Stomach (tissue), 9 donors: Measurements from ENCODE around the gene TMEM59L. TPM values are rescaled to one million over a fixed set of nuclear protein-coding genes. Genes with fewer than 3 reads are reported as not detected.

Experiments used
- DNase-seq, 2 donors: peaks; one replicate each; pipeline versions ENCODE4 v3.0.0 to v3.0.0-alpha.2; 2013 to 2019
- H3K27ac ChIP-seq, 5 donors: fragments of 200-600 bp in 4 of 5; sonication (generic) in 4 of 5; one replicate each; pipeline ENCODE4 v1.5.1; 2013 to 2019; ENCODE audit warnings: mild to moderate bottlenecking in 1 of 5, moderate library complexity in 1 of 5
- H3K27me3 ChIP-seq, 3 donors: fragments of 200-600 bp; sonication (generic); one replicate each; pipeline ENCODE4 v1.5.1; 2017 to 2019; ENCODE audit warnings: mixed run types in 1 of 3
- H3K36me3 ChIP-seq, 4 donors: fragments of 200-600 bp; sonication (generic); 1 replicate in 3 of 4; 2 replicates in 1 of 4; pipeline ENCODE4 v1.5.1; 2016 to 2019
- H3K4me1 ChIP-seq, 4 donors: fragments of 200-600 bp; sonication (generic); one replicate each; pipeline ENCODE4 v1.5.1; 2016 to 2019
- H3K4me3 ChIP-seq, 4 donors: fragments of 200-600 bp; sonication (generic) in 3 of 4; one replicate each; pipeline ENCODE4 v1.5.1; 2016 to 2019; ENCODE audit warnings: mild to moderate bottlenecking in 1 of 4
- H3K9me3 ChIP-seq, 4 donors: fragments of 200-600 bp; sonication (generic); one replicate each; pipeline ENCODE4 v1.5.1; 2016 to 2019
- EP300 ChIP-seq: sonication (generic); formaldehyde crosslinking; IDR thresholded peaks from one replicate; pipeline ENCODE4 v1.6.1; 2017; ENCODE audit warnings: antibody characterized with exemption
- POLR2A ChIP-seq, 4 donors: fragments of 450-650 bp; IDR thresholded peaks; one replicate each; pipeline ENCODE4 v1.6.1; 2016; ENCODE audit warnings: antibody characterized with exemption in 4 of 4, control low read depth in 2 of 4, mild to moderate bottlenecking in 1 of 4, moderate library complexity in 1 of 4
- POLR2AphosphoS5 ChIP-seq, 3 donors: sonication (generic); formaldehyde crosslinking; IDR thresholded peaks; one replicate each; pipeline ENCODE4 v1.6.1; 2016; ENCODE audit warnings: antibody characterized with exemption in 3 of 3
- WGBS, 5 donors: extraction: QIAGEN DNeasy Blood & Tissue Kit in 3 of 5; methylation state at CpG; one replicate each; pipeline versions ENCODE4 v1.1.5 to v1.1.7; 2013 to 2018; 5-methylcytosine and 5-hydroxymethylcytosine counted together
- intact Hi-C: fragments of 100-400 bp; cut with DNase I; formaldehyde crosslinking; loops from one replicate; pipeline ENCODE4 v1.15.1; 2023; ENCODE audit warnings: low total_unique reads
- polyA plus RNA-seq, 3 donors: library from polyadenylated mRNA; stranded (reverse); fragments of 200-250 nt; gene quantifications; one replicate each; pipeline ENCODE4 v1.2.3, GENCODE V29; 2013
- total RNA-seq, 5 donors: library from RNA; depleted of rRNA; stranded (reverse); fragments of >200 nt; gene quantifications; one replicate each; pipeline versions ENCODE4 v1.1.0 to v1.2.3, GENCODE V29; 2014 to 2016
- TF ChIP-seq, protein P1 (sequence below), 7 experiments: fragments of 450-650 bp in 4 of 7; fragments of 200-600 bp in 3 of 7; sonication (generic) in 3 of 7; IDR thresholded peaks; one replicate each; pipeline ENCODE4 v1.5.1; 2016 to 2019; ENCODE audit warnings: antibody characterized with exemption in 7 of 7, control low read depth in 2 of 7, mild to moderate bottlenecking in 1 of 7
- donor health status: healthy with polysubstance abuse.
- donor health status: Bipolar disorder and iron deficiency.
- donor health status: healthy.

The TMEM59L gene
- total and polyA plus RNA-seq, 8 donors, result 0.25 to 4.7 (median 2.8) TPM; not detected in 4

DNA sequence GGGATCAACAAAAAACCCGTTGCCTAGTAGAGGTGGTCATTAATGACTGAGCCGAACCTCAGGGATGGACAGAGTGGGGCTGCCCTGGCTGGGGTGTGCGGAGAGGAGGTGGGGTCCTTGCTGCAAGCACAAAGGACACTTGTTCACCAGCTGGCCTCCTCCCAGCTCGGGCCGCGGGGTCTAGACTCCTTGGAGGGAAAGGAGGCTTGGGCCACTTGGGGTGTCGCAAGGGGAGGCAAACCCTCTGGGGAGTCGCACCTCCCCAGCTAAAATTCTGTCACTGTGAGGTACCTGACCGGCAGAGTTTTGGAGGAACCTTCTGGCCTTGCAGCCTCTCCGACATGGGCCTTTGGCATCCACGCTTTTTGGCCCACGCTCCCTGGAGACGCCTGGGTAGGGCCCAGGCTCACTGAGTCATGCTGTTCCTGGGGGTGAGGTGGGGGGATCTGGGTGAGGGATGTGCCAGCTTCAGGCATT is 32.4 kb downstream of the TMEM59L start:
- Histone ChIP-seq H3K27me3 (no peaks in the 10 kb centered on the region), H3K4me3 (peak overlapping the region in 1 of 4 donors; percentile 1), H3K27ac (peak overlapping the region in 3 of 5 donors; percentile 7 to 49 (median 37)), H3K36me3 (peaks cover 0 to 3% (median 0%) of the 10 kb centered on the region in 4 donors), H3K9me3 (no peaks in the 10 kb centered on the region), H3K4me1 (peaks cover 23 to 50% (median 32%) of the 10 kb centered on the region in 4 donors)
- no peak for DNase-seq
- WGBS, 5 donors, result 71 to 89% (median 79%) methylated on average over 8 to 13 of the region's 13 CpGs
- TF ChIP-seq POLR2AphosphoS5 (IDR thresholded peaks at IDR 0.05) (no peak), EP300 (no peak)
- intact Hi-C loops, result no loop called here

DNA sequence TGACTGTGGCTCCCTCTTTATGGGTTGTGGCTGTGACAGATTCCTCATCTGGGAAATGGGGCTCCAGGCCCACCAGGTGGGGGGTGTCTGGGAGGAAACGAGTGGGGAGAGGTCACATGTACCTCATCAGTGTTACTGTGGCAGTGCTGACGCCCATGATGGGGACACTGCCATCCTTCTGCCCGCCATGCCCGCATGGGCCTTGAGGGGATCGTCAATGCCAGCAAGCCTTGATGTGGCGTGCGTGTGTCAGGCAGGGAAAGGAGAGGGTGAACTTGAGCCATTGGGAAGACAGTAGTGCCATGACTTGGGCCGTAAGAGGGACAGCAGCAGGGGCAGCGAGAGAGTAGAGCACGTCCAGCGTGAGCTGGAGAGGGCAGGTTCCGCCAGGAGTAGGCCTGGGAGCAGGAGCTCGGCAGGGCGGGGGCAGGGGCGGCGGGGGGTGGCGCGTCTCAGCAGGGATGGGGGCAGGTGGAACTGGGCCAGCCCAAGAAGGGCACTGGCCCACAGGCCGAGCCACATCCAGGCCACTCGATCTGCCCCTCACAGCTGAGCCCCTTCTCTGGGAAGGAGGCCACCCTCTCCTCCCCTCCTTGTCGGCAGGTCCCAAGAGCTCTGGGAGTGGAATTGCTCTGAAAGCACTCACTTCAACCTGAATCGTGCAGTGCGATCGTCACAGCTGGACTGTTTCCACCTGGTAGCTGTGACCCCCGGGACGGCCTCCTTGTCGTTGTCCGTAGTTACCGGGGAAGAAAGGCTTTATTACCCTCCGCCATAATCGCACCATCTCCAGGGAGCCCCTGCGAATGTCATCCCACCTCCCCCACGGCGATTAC is 34.1 kb downstream of the TMEM59L start:
- Histone ChIP-seq H3K4me1 (peaks cover 34 to 66% (median 47%) of the 10 kb centered on the region in 4 donors), H3K9me3 (no peaks in the 10 kb centered on the region)

DNA sequence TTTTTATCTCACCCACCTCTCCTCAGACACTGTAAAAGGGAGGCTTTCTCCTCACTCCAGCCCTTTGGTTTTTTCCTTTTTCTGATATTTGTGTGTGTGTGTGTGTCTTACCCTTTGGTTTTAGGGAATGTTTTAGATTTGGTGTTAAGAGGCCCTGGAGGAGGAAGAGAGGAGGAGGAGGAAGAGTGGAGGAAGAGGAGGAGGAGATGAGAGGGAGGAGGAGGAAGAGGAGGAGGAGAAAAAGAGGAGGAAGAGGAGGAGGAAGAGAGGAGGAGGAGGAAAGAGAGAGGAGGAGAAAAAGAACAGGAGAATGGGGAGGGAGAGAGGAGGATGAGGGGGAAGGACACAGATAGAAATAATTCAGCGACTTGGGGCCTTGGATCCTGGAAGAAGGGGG is 34.7 kb downstream of the TMEM59L start:
- DNase-seq, result no peak
- Histone ChIP-seq H3K27ac (peak overlapping the region in 2 of 5 donors; percentile 22 to 89), H3K4me3 (no peak overlapping the region), H3K9me3 (no peaks in the 10 kb centered on the region), H3K36me3 (no peaks in the 10 kb centered on the region), H3K4me1 (peaks cover 34 to 72% (median 50%) of the 10 kb centered on the region in 4 donors), H3K27me3 (no peaks in the 10 kb centered on the region)
- intact Hi-C loops, result no loop called here
- 83 to 100% (median 88%) methylated on average over 1 of the region's 1 CpG for WGBS, 5 donors
- TF ChIP-seq EP300 (no peak), POLR2AphosphoS5 (IDR thresholded peaks at IDR 0.05) (no peak), POLR2A (IDR thresholded peaks at IDR 0.05) (no peak)
- TF ChIP-seq, protein P1, sequence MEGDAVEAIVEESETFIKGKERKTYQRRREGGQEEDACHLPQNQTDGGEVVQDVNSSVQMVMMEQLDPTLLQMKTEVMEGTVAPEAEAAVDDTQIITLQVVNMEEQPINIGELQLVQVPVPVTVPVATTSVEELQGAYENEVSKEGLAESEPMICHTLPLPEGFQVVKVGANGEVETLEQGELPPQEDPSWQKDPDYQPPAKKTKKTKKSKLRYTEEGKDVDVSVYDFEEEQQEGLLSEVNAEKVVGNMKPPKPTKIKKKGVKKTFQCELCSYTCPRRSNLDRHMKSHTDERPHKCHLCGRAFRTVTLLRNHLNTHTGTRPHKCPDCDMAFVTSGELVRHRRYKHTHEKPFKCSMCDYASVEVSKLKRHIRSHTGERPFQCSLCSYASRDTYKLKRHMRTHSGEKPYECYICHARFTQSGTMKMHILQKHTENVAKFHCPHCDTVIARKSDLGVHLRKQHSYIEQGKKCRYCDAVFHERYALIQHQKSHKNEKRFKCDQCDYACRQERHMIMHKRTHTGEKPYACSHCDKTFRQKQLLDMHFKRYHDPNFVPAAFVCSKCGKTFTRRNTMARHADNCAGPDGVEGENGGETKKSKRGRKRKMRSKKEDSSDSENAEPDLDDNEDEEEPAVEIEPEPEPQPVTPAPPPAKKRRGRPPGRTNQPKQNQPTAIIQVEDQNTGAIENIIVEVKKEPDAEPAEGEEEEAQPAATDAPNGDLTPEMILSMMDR (IDR thresholded peaks at IDR 0.05), result no peak

More for the DNA sequence above, 34.1 kb downstream of the TMEM59L start:
- WGBS, 5 donors, result 88 to 93% (median 91%) methylated on average over 32 to 34 of the region's 34 CpGs
- Histone ChIP-seq H3K27me3 (no peaks in the 10 kb centered on the region), H3K27ac (peak overlapping the region in 1 of 5 donors; percentile 89), H3K36me3 (no peaks in the 10 kb centered on the region), H3K4me3 (no peak overlapping the region)
- intact Hi-C loops, result no loop called here
- peak in 1 of 2 donors; percentile 40 for DNase-seq
- TF ChIP-seq, protein P1 (IDR thresholded peaks at IDR 0.05), result no peak
- no peak for TF ChIP-seq EP300
- TF ChIP-seq POLR2AphosphoS5 (IDR thresholded peaks at IDR 0.05), result no peak
- no peak for TF ChIP-seq POLR2A (IDR thresholded peaks at IDR 0.05)

DNA sequence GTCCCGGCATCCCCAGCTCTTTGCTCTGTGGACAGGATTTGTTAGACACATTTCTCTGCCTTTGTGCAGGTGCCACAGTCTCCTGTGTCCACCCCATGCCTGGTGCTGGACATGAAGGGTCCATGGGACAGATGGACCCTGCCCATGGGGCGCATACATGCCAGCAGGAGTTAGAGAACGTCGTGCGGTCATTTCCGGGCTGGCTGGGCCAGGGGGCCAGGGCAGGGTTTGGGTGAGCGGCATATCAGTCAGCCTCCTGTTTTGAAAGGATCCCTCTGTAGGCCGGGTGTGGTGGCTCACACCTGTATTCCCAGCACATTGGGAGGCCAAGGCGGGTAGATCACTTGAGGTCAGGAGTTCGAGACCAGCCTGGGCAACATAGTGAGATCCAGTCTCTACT is 35.1 kb downstream of the TMEM59L start:
- TF ChIP-seq, protein P1 (IDR thresholded peaks at IDR 0.05), result no peak
- TF ChIP-seq EP300, result no peak
- TF ChIP-seq POLR2A (IDR thresholded peaks at IDR 0.05), result no peak
- TF ChIP-seq POLR2AphosphoS5 (IDR thresholded peaks at IDR 0.05), result no peak
- Histone ChIP-seq H3K4me3 (no peak overlapping the region), H3K27me3 (no peaks in the 10 kb centered on the region), H3K36me3 (no peaks in the 10 kb centered on the region), H3K4me1 (peaks cover 34 to 72% (median 50%) of the 10 kb centered on the region in 4 donors), H3K9me3 (no peaks in the 10 kb centered on the region), H3K27ac (peak overlapping the region in 2 of 5 donors; percentile 22 to 89)
- intact Hi-C loops, result no loop called here
- DNase-seq, result no peak
- WGBS, 5 donors, result 94 to 96% (median 95%) methylated on average over 10 of the region's 10 CpGs
